H1 (cell line): ENCODE measurements around the gene ARHGEF10L. TPM values are rescaled to one million over a fixed set of nuclear protein-coding genes. Genes with fewer than 3 reads are reported as not detected.

Experiments used
- CTCF ChIA-PET: fragments of 300-600 bp; sonication (Branson Sonifier 250); formaldehyde crosslinking; loops from one replicate; lab custom pipeline; 2021; ENCODE audit not compliant: partially characterized antibody; lab: Charles Lee
- POLR2A ChIA-PET: fragments of 300-600 bp; sonication (Branson Sonifier 250); formaldehyde crosslinking; loops from one replicate; lab custom pipeline; 2021; ENCODE audit warnings: inconsistent platforms; ENCODE audit not compliant: partially characterized antibody; lab: Charles Lee
- DNase-seq, 2 experiments: peaks; one replicate each; pipeline versions ENCODE4 v3.0.0 to v3.0.0-alpha.2; 2010 to 2022; ENCODE audit warnings: low spot score in 2 of 2, low read depth in 1 of 2, mixed read lengths in 1 of 2
- FAIRE-seq: peaks from 2 replicates; lab custom pipeline; 2011; peaks lifted over from hg19 to GRCh38; lab: Jason Lieb, UNC
- H2AFZ ChIP-seq: 2 replicates; pipeline ENCODE4 v1.8.1; 2012; ENCODE audit warnings: low read length, inconsistent platforms
- H2AK5ac ChIP-seq: 2 replicates; pipeline ENCODE4 v1.6.1; 2013; ENCODE audit warnings: low read depth, low read length
- H2BK120ac ChIP-seq: replicated peaks from 2 replicates; pipeline ENCODE3; 2013; ENCODE audit warnings: low read depth, low read length, inconsistent platforms
- H2BK12ac ChIP-seq: 2 replicates; pipeline ENCODE4 v1.6.1; 2013; ENCODE audit warnings: low read depth, low read length
- H2BK15ac ChIP-seq: 2 replicates; pipeline ENCODE4 v1.6.1; 2013; ENCODE audit warnings: low read length
- H2BK20ac ChIP-seq: 2 replicates; pipeline ENCODE4 v1.6.1; 2013; ENCODE audit warnings: low read length
- H2BK5ac ChIP-seq: 2 replicates; pipeline ENCODE4 v1.6.1; 2013; ENCODE audit warnings: low read depth, low read length
- H3K14ac ChIP-seq: 2 replicates; pipeline ENCODE4 v1.6.1; 2013; ENCODE audit warnings: inconsistent platforms; ENCODE audit not compliant: insufficient read length
- H3K18ac ChIP-seq: 2 replicates; pipeline ENCODE4 v1.6.1; 2013; ENCODE audit warnings: low read length; ENCODE audit errors: extremely low read depth
- H3K23ac ChIP-seq: 2 replicates; pipeline ENCODE4 v1.6.1; 2013; ENCODE audit warnings: inconsistent platforms; ENCODE audit not compliant: insufficient read length
- H3K23me2 ChIP-seq: 2 replicates; pipeline ENCODE4 v1.6.1; 2013; ENCODE audit warnings: low read depth, low read length
- H3K27ac ChIP-seq: 2 replicates; pipeline ENCODE4 v1.6.1; 2011; ENCODE audit warnings: low read depth, low read length, inconsistent platforms
- H3K27me3 ChIP-seq, 4 experiments: replicated peaks in 1 of 4; 1 replicate in 1 of 4; 2 replicates in 3 of 4; pipeline versions ENCODE4 v1.6.1 to v1.8.1; 2011 to 2013; ENCODE audit warnings: low read length in 3 of 4, mild to moderate bottlenecking in 3 of 4, inconsistent platforms in 2 of 4, mixed read lengths in 2 of 4, moderate library complexity in 1 of 4; ENCODE audit not compliant: control insufficient read depth in 3 of 4, insufficient read depth in 3 of 4; ENCODE audit errors: extremely low read depth in 1 of 4
- H3K36me3 ChIP-seq, 4 experiments: 2 replicates each; pipeline versions ENCODE4 v1.6.1 to v1.8.1; 2011 to 2013; ENCODE audit warnings: mild to moderate bottlenecking in 4 of 4, low read length in 3 of 4, moderate library complexity in 2 of 4, control low read depth in 1 of 4, inconsistent platforms in 1 of 4; ENCODE audit not compliant: insufficient read depth in 4 of 4, control insufficient read depth in 2 of 4
- H3K4ac ChIP-seq: replicated peaks from 2 replicates; pipeline ENCODE3; 2013; ENCODE audit warnings: low read length, low read depth, mixed read lengths, inconsistent platforms; ENCODE audit not compliant: insufficient read length
- H3K4me1 ChIP-seq, 4 experiments: replicated peaks in 1 of 4; 1 replicate in 1 of 4; 2 replicates in 3 of 4; pipeline versions ENCODE4 v1.6.1 to v1.8.1; 2011 to 2013; ENCODE audit warnings: low read length in 3 of 4, inconsistent platforms in 2 of 4, mixed read lengths in 1 of 4; ENCODE audit not compliant: insufficient read depth in 4 of 4, control insufficient read depth in 3 of 4
- H3K4me2 ChIP-seq, 2 experiments: 2 replicates each; pipeline versions ENCODE4 v1.6.1 to v1.8.1; 2011 to 2013; ENCODE audit warnings: low read depth in 2 of 2, low read length in 2 of 2, control low read depth in 1 of 2, inconsistent platforms in 1 of 2, mild to moderate bottlenecking in 1 of 2; ENCODE audit not compliant: insufficient read depth in 1 of 2
- H3K4me3 ChIP-seq, 4 experiments: fragments of 200-600, 300-600 bp in 1 of 4; sonication (generic), shearing (Covaris generic), sonication (Bioruptor Twin) in 1 of 4; 2 replicates each; pipeline versions ENCODE4 v1.5.1 to v1.8.1; 2011 to 2016; ENCODE audit warnings: low read length in 4 of 4, low read depth in 3 of 4, control low read depth in 2 of 4, inconsistent platforms in 2 of 4, mild to moderate bottlenecking in 2 of 4, mixed read lengths in 1 of 4, moderate library complexity in 1 of 4; ENCODE audit not compliant: insufficient read depth in 2 of 4; ENCODE audit errors: extremely low read depth in 1 of 4
- H3K56ac ChIP-seq: replicated peaks from 2 replicates; pipeline ENCODE3; 2013; ENCODE audit warnings: low read depth, mild to moderate bottlenecking, mixed read lengths, low read length, inconsistent platforms; ENCODE audit not compliant: insufficient read length
- H3K79me1 ChIP-seq: 2 replicates; pipeline ENCODE4 v1.6.1; 2013; ENCODE audit warnings: low read depth, low read length, control low read depth
- H3K79me2 ChIP-seq, 2 experiments: 2 replicates each; pipeline versions ENCODE4 v1.6.1 to v1.8.1; 2012 to 2013; ENCODE audit warnings: low read length in 2 of 2, mild to moderate bottlenecking in 2 of 2, inconsistent platforms in 1 of 2; ENCODE audit not compliant: insufficient read depth in 2 of 2, control insufficient read depth in 1 of 2
- H3K9ac ChIP-seq, 4 experiments: replicated peaks in 1 of 4; 1 replicate in 1 of 4; 2 replicates in 3 of 4; pipeline versions ENCODE4 v1.6.1 to v1.8.1; 2011 to 2013; ENCODE audit warnings: low read depth in 3 of 4, low read length in 3 of 4, control low read depth in 2 of 4, mild to moderate bottlenecking in 2 of 4, moderate library complexity in 2 of 4, inconsistent platforms in 1 of 4; ENCODE audit errors: extremely low read depth in 1 of 4
- H3K9me3 ChIP-seq, 2 experiments: 2 replicates each; pipeline versions ENCODE4 v1.6.1 to v1.8.1; 2012 to 2013; ENCODE audit warnings: mild to moderate bottlenecking in 2 of 2, moderate library complexity in 2 of 2, control low read depth in 1 of 2, inconsistent platforms in 1 of 2, low read depth in 1 of 2, low read length in 1 of 2, mixed read lengths in 1 of 2; ENCODE audit not compliant: insufficient read depth in 2 of 2
- H4K20me1 ChIP-seq, 2 experiments: replicated peaks in 1 of 2; 2 replicates each; pipeline versions ENCODE3 to v1.8.1; 2011 to 2013; ENCODE audit warnings: inconsistent platforms in 2 of 2, low read length in 2 of 2, mild to moderate bottlenecking in 1 of 2; ENCODE audit not compliant: insufficient read depth in 2 of 2, control insufficient read depth in 1 of 2
- H4K5ac ChIP-seq: 2 replicates; pipeline ENCODE4 v1.6.1; 2013; ENCODE audit warnings: low read length, low read depth, mixed read lengths, inconsistent platforms; ENCODE audit not compliant: insufficient read length
- H4K8ac ChIP-seq: 2 replicates; pipeline ENCODE4 v1.8.0; 2013; ENCODE audit warnings: mild to moderate bottlenecking, moderate library complexity, low read length, inconsistent platforms; ENCODE audit not compliant: insufficient read depth; ENCODE audit errors: extremely low read depth
- H4K91ac ChIP-seq: replicated peaks from 2 replicates; pipeline ENCODE3; 2013; ENCODE audit warnings: low read length, mixed read lengths, inconsistent platforms; ENCODE audit not compliant: insufficient read length
- SAP30 ChIP-seq: fragments of 300-600 bp; sonication (generic); IDR thresholded peaks from 2 replicates; pipeline ENCODE4 v1.7.1; 2012; ENCODE audit warnings: low read length, moderate library complexity, mild to moderate bottlenecking, inconsistent platforms; ENCODE audit not compliant: insufficient read depth, insufficient replicate concordance
- WGBS, 2 experiments: shearing (Covaris generic) in 1 of 2; methylation state at CpG; one replicate each; pipeline versions ENCODE4 v1.1.6 to v1.1.7; 2013 to 2015; ENCODE audit warnings: low lambda C conversion rate in 2 of 2, mixed read lengths in 2 of 2, inconsistent platforms in 1 of 2, low coverage in 1 of 2, missing lambda C conversion rate in 1 of 2; ENCODE audit not compliant: insufficient replicate concordance in 2 of 2, insufficient coverage in 1 of 2, insufficient read length in 1 of 2; ENCODE audit errors: extremely low coverage in 1 of 2, missing lambda C conversion rate in 1 of 2; 5-methylcytosine and 5-hydroxymethylcytosine counted together
- polyA plus RNA-seq, 7 experiments: library from polyadenylated mRNA; depleted of rRNA in 3 of 7; stranded (reverse) in 5 of 7; unstranded in 2 of 7; fragments of >200 nt in 5 of 7; fragments of 200-250 nt in 2 of 7; gene quantifications; 1 replicate in 5 of 7; 2 replicates in 1 of 7; 4 replicates in 1 of 7; pipeline versions ENCODE4 v1.2.1 to v1.2.3, GENCODE V29; 2011 to 2013; ENCODE audit warnings: missing spikeins in 2 of 7, mixed read lengths in 2 of 7
- total RNA-seq: library from RNA; stranded (reverse); fragmentation: NEBNext Ultra II Directional; extraction: Animal tissue kit (Norgen Biotek cat#: 25700); gene quantifications from 2 replicates; pipeline ENCODE4 v1.2.1, GENCODE V29; 2021

ARHGEF10L gene
- total and polyA plus RNA-seq, 2 of the 8 experiments (the other 6 are each of a cell fraction or from before 2014, with no cell fraction given): 33.6 to 39.6 TPM

GRCh38 chr1:17603091-17603841 lies 63.8 kb downstream of the ARHGEF10L start:
- Histone ChIP-seq H3K4me1 (0 out of 7 replicates have a peak, but pooled peaks cover 0 to under 1% (median 0%) of the 10 kb centered on the region in 4 experiments), H2BK5ac (no peak overlapping the region; the same call in 1 of the 2 replicates), H3K4me3 (no peak overlapping the region), H3K23ac (no peak overlapping the region), H2AFZ (no peak overlapping the region), H3K14ac (no peak overlapping the region), H3K9me3 (no peaks in the 10 kb centered on the region), H3K36me3 (peaks cover 0 to 6% (median 1%) of the 10 kb centered on the region in 4 experiments; a peak in 4 of 8 replicates), H3K18ac (no peak overlapping the region), H3K27ac (0 out of 2 replicates have a peak overlapping the region, but pooled peaks have one; percentile 40), H4K5ac (no peak overlapping the region), H2BK20ac (no peak overlapping the region), H2BK12ac (no peak overlapping the region), H3K56ac (no peak overlapping the region), H3K9ac (no peak overlapping the region), H2BK15ac (no peak overlapping the region), H3K79me2 (peaks cover 0 to 4% of the 10 kb centered on the region in 2 experiments; a peak in 1 of 4 replicates), H4K8ac (no peak overlapping the region), H3K23me2 (no peaks in the 10 kb centered on the region), H4K91ac (no peak overlapping the region), H3K27me3 (no peaks in the 10 kb centered on the region), H3K79me1 (peaks cover 5% of the 10 kb centered on the region; the same call in 1 of the 2 replicates), H3K4ac (no peak overlapping the region), H4K20me1 (no peaks in the 10 kb centered on the region), H3K4me2 (no peak overlapping the region), H2BK120ac (no peak overlapping the region), H2AK5ac (no peak overlapping the region)
- CTCF ChIA-PET: interaction anchor here (0.6 to 86.2 kb wide), 5 partner anchors 22 to 203 kb away, joined by 3 to 1640 read pairs (median 111); no protein-coding TSS in a partner anchor
- FAIRE-seq (no peak), DNase-seq (no peak)
- WGBS, 2 experiments: 98% methylated on average over 20 of the region's 26 CpGs; no CpG with 5 or more reads in 1 of the 2 experiments
- POLR2A ChIA-PET: interaction anchor here (1.2 kb wide), 1 partner anchor 9 kb away, joined by 3 read pairs; no protein-coding TSS in a partner anchor
- no peak for TF ChIP-seq SAP30
